ENCODE measurements around the gene DRAP1. TPM values are rescaled to one million over a fixed set of nuclear protein-coding genes. Genes with fewer than 3 reads are reported as not detected.

Gene DRAP1
- total and polyA plus RNA-seq, 9 of the 15 experiments (the other 6 are each of a cell fraction or from before 2014, with no cell fraction given) = 9.6 to 200 (median 92.9) TPM

DNA sequence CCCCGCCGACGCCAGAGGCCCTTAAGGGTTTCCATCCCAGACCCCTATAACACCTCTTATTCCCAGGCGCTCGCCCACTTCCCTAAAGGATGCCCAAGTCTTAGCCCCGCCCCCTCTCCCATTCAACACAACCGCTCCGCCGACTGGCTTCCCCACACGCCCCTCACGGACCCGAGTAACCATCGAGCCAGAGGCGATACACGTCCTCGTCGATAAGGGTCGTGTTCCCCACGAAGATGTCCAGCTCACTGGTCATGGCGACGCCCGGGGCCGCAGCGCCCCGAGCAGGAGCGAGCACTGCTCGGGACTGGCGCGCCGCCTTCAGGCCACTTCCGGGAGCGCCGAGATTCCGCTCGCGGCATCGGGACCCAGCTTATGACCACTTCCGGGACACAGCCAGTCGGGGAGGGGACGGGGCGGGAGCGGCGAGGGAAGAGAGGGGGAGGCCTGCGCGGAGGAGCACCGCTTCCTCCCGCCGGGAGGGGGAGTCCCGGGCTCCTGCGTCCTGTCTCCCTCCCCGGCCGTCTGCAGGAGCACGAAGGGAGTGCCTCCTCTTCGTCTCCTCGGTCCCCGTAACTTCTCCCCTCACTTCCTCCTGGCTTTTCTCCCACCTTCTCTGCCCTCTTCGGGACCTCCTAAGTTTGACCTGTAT lies 30.9 kb upstream of the DRAP1 start, which contains the start of gene FIBP (continued):
- TF ChIP-seq, protein P1, sequence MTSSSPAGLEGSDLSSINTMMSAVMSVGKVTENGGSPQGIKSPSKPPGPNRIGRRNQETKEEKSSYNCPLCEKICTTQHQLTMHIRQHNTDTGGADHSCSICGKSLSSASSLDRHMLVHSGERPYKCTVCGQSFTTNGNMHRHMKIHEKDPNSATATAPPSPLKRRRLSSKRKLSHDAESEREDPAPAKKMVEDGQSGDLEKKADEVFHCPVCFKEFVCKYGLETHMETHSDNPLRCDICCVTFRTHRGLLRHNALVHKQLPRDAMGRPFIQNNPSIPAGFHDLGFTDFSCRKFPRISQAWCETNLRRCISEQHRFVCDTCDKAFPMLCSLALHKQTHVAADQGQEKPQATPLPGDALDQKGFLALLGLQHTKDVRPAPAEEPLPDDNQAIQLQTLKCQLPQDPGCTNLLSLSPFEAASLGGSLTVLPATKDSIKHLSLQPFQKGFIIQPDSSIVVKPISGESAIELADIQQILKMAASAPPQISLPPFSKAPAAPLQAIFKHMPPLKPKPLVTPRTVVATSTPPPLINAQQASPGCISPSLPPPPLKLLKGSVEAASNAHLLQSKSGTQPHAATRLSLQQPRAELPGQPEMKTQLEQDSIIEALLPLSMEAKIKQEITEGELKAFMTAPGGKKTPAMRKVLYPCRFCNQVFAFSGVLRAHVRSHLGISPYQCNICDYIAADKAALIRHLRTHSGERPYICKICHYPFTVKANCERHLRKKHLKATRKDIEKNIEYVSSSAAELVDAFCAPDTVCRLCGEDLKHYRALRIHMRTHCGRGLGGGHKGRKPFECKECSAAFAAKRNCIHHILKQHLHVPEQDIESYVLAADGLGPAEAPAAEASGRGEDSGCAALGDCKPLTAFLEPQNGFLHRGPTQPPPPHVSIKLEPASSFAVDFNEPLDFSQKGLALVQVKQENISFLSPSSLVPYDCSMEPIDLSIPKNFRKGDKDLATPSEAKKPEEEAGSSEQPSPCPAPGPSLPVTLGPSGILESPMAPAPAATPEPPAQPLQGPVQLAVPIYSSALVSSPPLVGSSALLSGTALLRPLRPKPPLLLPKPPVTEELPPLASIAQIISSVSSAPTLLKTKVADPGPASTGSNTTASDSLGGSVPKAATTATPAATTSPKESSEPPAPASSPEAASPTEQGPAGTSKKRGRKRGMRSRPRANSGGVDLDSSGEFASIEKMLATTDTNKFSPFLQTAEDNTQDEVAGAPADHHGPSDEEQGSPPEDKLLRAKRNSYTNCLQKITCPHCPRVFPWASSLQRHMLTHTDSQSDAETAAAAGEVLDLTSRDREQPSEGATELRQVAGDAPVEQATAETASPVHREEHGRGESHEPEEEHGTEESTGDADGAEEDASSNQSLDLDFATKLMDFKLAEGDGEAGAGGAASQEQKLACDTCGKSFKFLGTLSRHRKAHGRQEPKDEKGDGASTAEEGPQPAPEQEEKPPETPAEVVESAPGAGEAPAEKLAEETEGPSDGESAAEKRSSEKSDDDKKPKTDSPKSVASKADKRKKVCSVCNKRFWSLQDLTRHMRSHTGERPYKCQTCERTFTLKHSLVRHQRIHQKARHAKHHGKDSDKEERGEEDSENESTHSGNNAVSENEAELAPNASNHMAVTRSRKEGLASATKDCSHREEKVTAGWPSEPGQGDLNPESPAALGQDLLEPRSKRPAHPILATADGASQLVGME (CRISPR knock-in tag; IDR thresholded peaks at IDR 0.05) = no peak
- TF ChIP-seq, protein P2, sequence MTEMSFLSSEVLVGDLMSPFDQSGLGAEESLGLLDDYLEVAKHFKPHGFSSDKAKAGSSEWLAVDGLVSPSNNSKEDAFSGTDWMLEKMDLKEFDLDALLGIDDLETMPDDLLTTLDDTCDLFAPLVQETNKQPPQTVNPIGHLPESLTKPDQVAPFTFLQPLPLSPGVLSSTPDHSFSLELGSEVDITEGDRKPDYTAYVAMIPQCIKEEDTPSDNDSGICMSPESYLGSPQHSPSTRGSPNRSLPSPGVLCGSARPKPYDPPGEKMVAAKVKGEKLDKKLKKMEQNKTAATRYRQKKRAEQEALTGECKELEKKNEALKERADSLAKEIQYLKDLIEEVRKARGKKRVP (CRISPR knock-in tag; IDR thresholded peaks at IDR 0.05) = 0 out of 2 replicates have a peak, but pooled peaks have one; percentile 15
- peak; percentile 92 for TF ChIP-seq PCBP1 (IDR thresholded peaks at IDR 0.05; ENCODE audit: low read depth, low read length, poor library complexity, severe bottlenecking)
- no peak for TF ChIP-seq IFI16 (CRISPR knock-in tag; IDR thresholded peaks at IDR 0.05)
- TF ChIP-seq, protein P3, sequence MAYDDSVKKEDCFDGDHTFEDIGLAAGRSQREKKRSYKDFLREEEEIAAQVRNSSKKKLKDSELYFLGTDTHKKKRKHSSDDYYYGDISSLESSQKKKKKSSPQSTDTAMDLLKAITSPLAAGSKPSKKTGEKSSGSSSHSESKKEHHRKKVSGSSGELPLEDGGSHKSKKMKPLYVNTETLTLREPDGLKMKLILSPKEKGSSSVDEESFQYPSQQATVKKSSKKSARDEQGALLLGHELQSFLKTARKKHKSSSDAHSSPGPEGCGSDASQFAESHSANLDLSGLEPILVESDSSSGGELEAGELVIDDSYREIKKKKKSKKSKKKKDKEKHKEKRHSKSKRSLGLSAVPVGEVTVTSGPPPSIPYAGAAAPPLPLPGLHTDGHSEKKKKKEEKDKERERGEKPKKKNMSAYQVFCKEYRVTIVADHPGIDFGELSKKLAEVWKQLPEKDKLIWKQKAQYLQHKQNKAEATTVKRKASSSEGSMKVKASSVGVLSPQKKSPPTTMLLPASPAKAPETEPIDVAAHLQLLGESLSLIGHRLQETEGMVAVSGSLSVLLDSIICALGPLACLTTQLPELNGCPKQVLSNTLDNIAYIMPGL (CRISPR knock-in tag; IDR thresholded peaks at IDR 0.05) = peak; percentile 84; the same call in 1 of the 2 replicates
- TF ChIP-seq ZNF184 (CRISPR knock-in tag; IDR thresholded peaks at IDR 0.05) = no peak
- no peak for TF ChIP-seq ZFPM2 (CRISPR knock-in tag; IDR thresholded peaks at IDR 0.05)
- TF ChIP-seq RFX7 (CRISPR knock-in tag; IDR thresholded peaks at IDR 0.05) = no peak
- TF ChIP-seq ZNF830 (CRISPR knock-in tag; IDR thresholded peaks at IDR 0.05) = no peak
- TF ChIP-seq, protein P4, sequence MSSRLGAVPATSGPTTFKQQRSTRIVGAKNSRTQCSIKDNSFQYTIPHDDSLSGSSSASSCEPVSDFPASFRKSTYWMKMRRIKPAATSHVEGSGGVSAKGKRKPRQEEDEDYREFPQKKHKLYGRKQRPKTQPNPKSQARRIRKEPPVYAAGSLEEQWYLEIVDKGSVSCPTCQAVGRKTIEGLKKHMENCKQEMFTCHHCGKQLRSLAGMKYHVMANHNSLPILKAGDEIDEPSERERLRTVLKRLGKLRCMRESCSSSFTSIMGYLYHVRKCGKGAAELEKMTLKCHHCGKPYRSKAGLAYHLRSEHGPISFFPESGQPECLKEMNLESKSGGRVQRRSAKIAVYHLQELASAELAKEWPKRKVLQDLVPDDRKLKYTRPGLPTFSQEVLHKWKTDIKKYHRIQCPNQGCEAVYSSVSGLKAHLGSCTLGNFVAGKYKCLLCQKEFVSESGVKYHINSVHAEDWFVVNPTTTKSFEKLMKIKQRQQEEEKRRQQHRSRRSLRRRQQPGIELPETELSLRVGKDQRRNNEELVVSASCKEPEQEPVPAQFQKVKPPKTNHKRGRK (tag; IDR thresholded peaks at IDR 0.05) = no peak
- no peak for TF ChIP-seq RFX5 (IDR thresholded peaks at IDR 0.05; ENCODE audit: low read depth, low read length)
- no peak for TF ChIP-seq BRD4 (IDR thresholded peaks at IDR 0.05)
- TF ChIP-seq TGIF2 (CRISPR knock-in tag; IDR thresholded peaks at IDR 0.05) = peak; percentile 22; the same call in 1 of the 2 replicates
- TF ChIP-seq FOSL1 (tag; conservative IDR thresholded peaks at IDR 0.05) = no peak
- TF ChIP-seq C11orf30 (IDR thresholded peaks at IDR 0.05; ENCODE audit: low read depth) = peak; percentile 93
- TF ChIP-seq ZNF354B (CRISPR knock-in tag; IDR thresholded peaks at IDR 0.05) = no peak
- no peak for TF ChIP-seq ZNF212 (CRISPR knock-in tag; IDR thresholded peaks at IDR 0.05)
- TF ChIP-seq, protein P5, sequence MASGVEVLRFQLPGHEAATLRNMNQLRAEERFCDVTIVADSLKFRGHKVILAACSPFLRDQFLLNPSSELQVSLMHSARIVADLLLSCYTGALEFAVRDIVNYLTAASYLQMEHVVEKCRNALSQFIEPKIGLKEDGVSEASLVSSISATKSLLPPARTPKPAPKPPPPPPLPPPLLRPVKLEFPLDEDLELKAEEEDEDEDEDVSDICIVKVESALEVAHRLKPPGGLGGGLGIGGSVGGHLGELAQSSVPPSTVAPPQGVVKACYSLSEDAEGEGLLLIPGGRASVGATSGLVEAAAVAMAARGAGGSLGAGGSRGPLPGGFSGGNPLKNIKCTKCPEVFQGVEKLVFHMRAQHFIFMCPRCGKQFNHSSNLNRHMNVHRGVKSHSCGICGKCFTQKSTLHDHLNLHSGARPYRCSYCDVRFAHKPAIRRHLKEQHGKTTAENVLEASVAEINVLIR (CRISPR knock-in tag; IDR thresholded peaks at IDR 0.05) = peak; percentile 80
